Measurements from ENCODE around the gene PCP2. TPM values are rescaled to one million over a fixed set of nuclear protein-coding genes. Genes with fewer than 3 reads are reported as not detected.

The PCP2 gene
- total RNA-seq, 2 donors from 2014 or later: 3.6 to 19.5 TPM

- Mint-ChIP-seq H3K27me3 (peaks cover 22% of the 10 kb centered on the region), H3K9me3 (no peaks in the 10 kb centered on the region), H3K36me3 (ENCODE audit: low read depth) (no peaks in the 10 kb centered on the region), H3K4me3 (peak overlapping the region; percentile 42), H3K4me1 (no peaks in the 10 kb centered on the region), H3K27ac (no peak overlapping the region)
- no peak for ATAC-seq (replicated peaks)
Measured at GRCh38 chr19:7670150-7670783, 36.7 kb upstream of the PCP2 start.

- Mint-ChIP-seq H3K36me3 (ENCODE audit: low read depth) (no peaks in the 10 kb centered on the region), H3K4me1 (no peaks in the 10 kb centered on the region), H3K9me3 (no peaks in the 10 kb centered on the region), H3K27me3 (peaks cover 22% of the 10 kb centered on the region), H3K4me3 (no peak overlapping the region), H3K27ac (no peak overlapping the region)
- no peak for ATAC-seq (replicated peaks)
Measured at GRCh38 chr19:7669641-7670040, 36.1 kb upstream of the PCP2 start.

- no peak for ATAC-seq (replicated peaks)
- H3K4me1 Mint-ChIP-seq: no peaks in the 10 kb centered on the region
- H3K27me3 Mint-ChIP-seq: peaks cover 19% of the 10 kb centered on the region
- H3K27ac Mint-ChIP-seq: no peak within 1 kb of the TSS
- H3K36me3 Mint-ChIP-seq (ENCODE audit: low read depth): no peaks in the 10 kb centered on the region
- H3K4me3 Mint-ChIP-seq: no peak within 1 kb of the TSS
- no peaks in the 10 kb centered on the region for H3K9me3 Mint-ChIP-seq
Measured at GRCh38 chr19:7668842-7669241, 35.3 kb upstream of the PCP2 start, which contains the start of gene RETN. Gene RETN (plus strand): TSS chr19:7669049. CDS start chr19:7669327, 278 bp downstream.

- Mint-ChIP-seq H3K27ac (no peak overlapping the region), H3K4me3 (no peak overlapping the region), H3K9me3 (no peaks in the 10 kb centered on the region), H3K36me3 (ENCODE audit: low read depth) (no peaks in the 10 kb centered on the region), H3K27me3 (peaks cover 10% of the 10 kb centered on the region), H3K4me1 (no peaks in the 10 kb centered on the region)
- ATAC-seq (replicated peaks): no peak
Measured at GRCh38 chr19:7665076-7665475, 31.6 kb upstream of the PCP2 start.

GRCh38 chr19:7663706-7664105 is 30.2 kb upstream of the PCP2 start:
- H3K27me3 Mint-ChIP-seq: peaks cover 5% of the 10 kb centered on the region
- H3K36me3 Mint-ChIP-seq (ENCODE audit: low read depth): no peaks in the 10 kb centered on the region
- no peak overlapping the region for H3K4me3 Mint-ChIP-seq
- H3K27ac Mint-ChIP-seq: no peak overlapping the region
- H3K9me3 Mint-ChIP-seq: no peaks in the 10 kb centered on the region
- no peak for ATAC-seq (replicated peaks)
- no peaks in the 10 kb centered on the region for H3K4me1 Mint-ChIP-seq

GRCh38 chr19:7662657-7663056 is 29.1 kb upstream of the PCP2 start:
- no peak overlapping the region for H3K27ac Mint-ChIP-seq
- no peaks in the 10 kb centered on the region for H3K4me1 Mint-ChIP-seq
- H3K4me3 Mint-ChIP-seq: no peak overlapping the region
- H3K9me3 Mint-ChIP-seq: no peaks in the 10 kb centered on the region
- no peaks in the 10 kb centered on the region for H3K36me3 Mint-ChIP-seq (ENCODE audit: low read depth)
- no peak for ATAC-seq (replicated peaks)
- peaks cover 5% of the 10 kb centered on the region for H3K27me3 Mint-ChIP-seq

GRCh38 chr19:7661744-7662538 is 28.4 kb upstream of the PCP2 start:
- no peaks in the 10 kb centered on the region for H3K36me3 Mint-ChIP-seq (ENCODE audit: low read depth)
- H3K27me3 Mint-ChIP-seq: peaks cover 3% of the 10 kb centered on the region
- no peaks in the 10 kb centered on the region for H3K9me3 Mint-ChIP-seq
- no peak overlapping the region for H3K4me3 Mint-ChIP-seq
- ATAC-seq (replicated peaks): no peak
- no peak overlapping the region for H3K27ac Mint-ChIP-seq
- no peaks in the 10 kb centered on the region for H3K4me1 Mint-ChIP-seq

- H3K9me3 Mint-ChIP-seq: no peaks in the 10 kb centered on the region
- H3K27ac Mint-ChIP-seq: peak overlapping the region; percentile 74
- H3K4me1 Mint-ChIP-seq: peaks cover under 1% of the 10 kb centered on the region
- H3K4me3 Mint-ChIP-seq: peak overlapping the region; percentile 75
- no peaks in the 10 kb centered on the region for H3K36me3 Mint-ChIP-seq (ENCODE audit: low read depth)
- ATAC-seq (replicated peaks): peak; percentile 88
- no peaks in the 10 kb centered on the region for H3K27me3 Mint-ChIP-seq
Measured at GRCh38 chr19:7658219-7658686, 24.7 kb upstream of the PCP2 start.

- Mint-ChIP-seq H3K36me3 (ENCODE audit: low read depth) (no peaks in the 10 kb centered on the region), H3K4me1 (peaks cover 9% of the 10 kb centered on the region), H3K27ac (peak overlapping the region; percentile 28), H3K9me3 (no peaks in the 10 kb centered on the region), H3K27me3 (no peaks in the 10 kb centered on the region), H3K4me3 (peak overlapping the region; percentile 75)
- peak; percentile 81 for ATAC-seq (replicated peaks)
Measured at GRCh38 chr19:7657131-7657751, 23.7 kb upstream of the PCP2 start.

- Mint-ChIP-seq H3K36me3 (ENCODE audit: low read depth) (no peaks in the 10 kb centered on the region), H3K27me3 (no peaks in the 10 kb centered on the region), H3K27ac (no peak overlapping the region), H3K4me3 (no peak overlapping the region), H3K9me3 (no peaks in the 10 kb centered on the region), H3K4me1 (peaks cover 11% of the 10 kb centered on the region)
- no peak for ATAC-seq (replicated peaks)
Measured at GRCh38 chr19:7655581-7655980, 22.1 kb upstream of the PCP2 start.

- Mint-ChIP-seq H3K4me1 (peaks cover 11% of the 10 kb centered on the region), H3K27ac (no peak overlapping the region), H3K4me3 (no peak overlapping the region), H3K27me3 (no peaks in the 10 kb centered on the region), H3K9me3 (no peaks in the 10 kb centered on the region), H3K36me3 (ENCODE audit: low read depth) (no peaks in the 10 kb centered on the region)
- no peak for ATAC-seq (replicated peaks)
Measured at GRCh38 chr19:7654401-7654800, 20.9 kb upstream of the PCP2 start.

GRCh38 chr19:7652061-7652641 is 18.6 kb upstream of the PCP2 start:
- H3K27ac Mint-ChIP-seq: peak overlapping the region; percentile 82
- H3K36me3 Mint-ChIP-seq (ENCODE audit: low read depth): no peaks in the 10 kb centered on the region
- peak; percentile 93 for ATAC-seq (replicated peaks)
- H3K27me3 Mint-ChIP-seq: no peaks in the 10 kb centered on the region
- no peaks in the 10 kb centered on the region for H3K9me3 Mint-ChIP-seq
- peaks cover 11% of the 10 kb centered on the region for H3K4me1 Mint-ChIP-seq
- H3K4me3 Mint-ChIP-seq: peak overlapping the region; percentile 80

GRCh38 chr19:7650148-7650547 is 16.6 kb upstream of the PCP2 start:
- Mint-ChIP-seq H3K36me3 (ENCODE audit: low read depth) (peaks cover 7% of the 10 kb centered on the region), H3K27me3 (no peaks in the 10 kb centered on the region), H3K4me3 (no peak overlapping the region), H3K9me3 (no peaks in the 10 kb centered on the region), H3K4me1 (peaks cover 11% of the 10 kb centered on the region), H3K27ac (no peak overlapping the region)
- ATAC-seq (replicated peaks): no peak

GRCh38 chr19:7648265-7649014 is 14.9 kb upstream of the PCP2 start:
- H3K36me3 Mint-ChIP-seq (ENCODE audit: low read depth): peaks cover 7% of the 10 kb centered on the region
- H3K27ac Mint-ChIP-seq: no peak overlapping the region
- no peak overlapping the region for H3K4me3 Mint-ChIP-seq
- no peak for ATAC-seq (replicated peaks)
- H3K9me3 Mint-ChIP-seq: no peaks in the 10 kb centered on the region
- H3K4me1 Mint-ChIP-seq: peaks cover 11% of the 10 kb centered on the region
- no peaks in the 10 kb centered on the region for H3K27me3 Mint-ChIP-seq
